SW480 (cell line): ENCODE data around the gene FRK.
"Not testable (repeated sequence)": the region's sequence is repeated elsewhere in the genome, so short reads cannot be mapped to it uniquely, and the experiment has no call there.

Experiments
- DNase-seq: peaks from one replicate; pipeline ENCODE4 v3.0.0-alpha.2; 2016; ENCODE audit warnings: low spot score

Gene FRK

DNA sequence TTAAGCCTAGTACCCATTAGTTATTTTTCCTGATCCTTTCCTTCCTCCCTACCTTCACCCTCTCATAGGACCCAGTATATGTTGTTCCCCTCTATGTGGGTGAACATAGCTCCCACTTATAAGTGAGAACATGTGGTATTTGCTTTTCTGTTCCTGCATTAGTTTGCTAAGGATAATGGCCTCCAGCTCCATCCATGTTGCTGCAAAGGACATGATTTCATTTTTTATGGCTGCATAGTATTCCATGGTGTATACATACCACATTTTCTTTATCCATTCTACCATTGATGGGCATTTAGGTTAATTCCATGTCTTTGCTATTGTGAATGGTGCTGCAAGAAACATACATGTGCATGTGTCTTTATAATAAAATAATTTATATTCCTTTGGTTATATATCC lies 115.9 kb downstream of the FRK start:
- DNase-seq: not testable (repeated sequence)

DNA sequence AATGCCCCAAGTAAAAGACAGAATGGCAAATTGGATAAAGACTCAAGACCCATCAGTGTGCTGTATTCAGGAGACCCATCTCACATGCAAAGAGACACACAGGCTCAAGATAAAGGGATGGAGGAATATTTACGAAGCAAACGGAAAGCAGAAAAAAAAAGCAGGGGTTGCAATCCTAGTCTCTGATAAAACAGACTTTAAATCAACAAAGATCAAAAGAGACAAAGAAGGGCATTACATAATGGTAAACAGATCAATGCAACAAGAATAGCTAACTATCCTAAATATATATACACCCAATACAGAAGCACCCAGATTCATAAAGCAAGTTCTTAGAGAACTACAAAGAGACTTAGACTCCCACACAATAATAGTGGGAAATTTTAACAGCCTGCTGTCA lies 123.2 kb downstream of the FRK start:
- DNase-seq: not testable (repeated sequence)

DNA sequence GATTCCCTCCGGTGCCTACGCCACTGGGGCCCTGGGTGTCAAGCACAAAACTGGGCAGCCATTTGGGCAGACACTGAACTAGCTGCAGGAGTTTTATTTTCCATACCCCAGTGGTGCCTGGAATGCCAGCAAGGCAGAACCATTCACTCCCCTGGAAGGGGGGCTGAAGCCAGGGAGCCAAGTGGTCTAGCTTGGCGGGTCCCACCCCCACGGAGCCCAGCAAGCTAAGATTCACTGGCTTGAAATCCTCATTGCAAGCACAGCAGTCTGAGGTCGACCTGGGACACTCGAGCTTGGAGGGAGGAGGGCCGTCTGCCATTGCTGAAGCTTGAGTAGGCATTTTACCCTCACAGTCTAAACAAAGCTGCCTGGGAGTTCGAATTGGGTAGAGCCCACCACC lies 125.3 kb downstream of the FRK start:
- DNase-seq: no peak

DNA sequence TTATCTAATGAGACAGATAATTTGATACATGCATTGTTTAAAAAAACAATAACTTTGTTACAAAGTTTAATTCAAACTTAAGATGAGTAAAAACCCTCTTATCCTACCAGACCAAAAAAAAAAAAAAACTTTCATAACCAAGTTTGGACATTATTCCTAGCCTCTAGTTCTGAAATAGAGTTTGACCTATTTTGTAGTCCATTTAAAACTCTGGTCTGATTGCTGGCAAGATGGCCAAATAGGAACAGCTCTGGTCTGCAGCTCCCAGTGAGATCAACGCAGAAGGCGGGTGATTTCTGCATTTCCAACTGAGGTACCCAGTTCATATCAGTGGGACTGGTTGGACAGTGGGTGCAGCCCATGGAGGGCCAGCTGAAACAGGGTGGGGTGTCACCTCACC lies 125.9 kb downstream of the FRK start:
- DNase-seq: no peak

GRCh38 chr6:115934145-115934544 lies 126.5 kb downstream of the FRK start:
- DNase-seq: no peak

DNA sequence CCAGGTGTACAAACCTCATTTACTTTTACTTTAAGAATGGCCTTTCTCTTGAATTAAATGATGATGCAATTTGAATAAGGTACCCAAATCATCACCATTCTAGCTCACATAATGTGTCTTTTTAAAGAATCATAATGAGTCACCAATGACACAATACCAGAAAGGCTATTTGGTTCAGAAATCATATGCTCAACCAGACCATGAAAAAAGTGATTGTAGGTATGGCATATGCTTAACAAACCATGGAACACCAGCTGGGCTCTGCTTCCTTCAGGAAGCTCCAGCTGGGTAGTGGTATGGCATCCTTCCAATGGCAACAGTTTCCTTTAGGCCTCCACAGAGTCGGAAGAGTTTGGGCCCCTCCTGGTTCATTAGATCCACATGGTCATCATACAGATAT lies 128.2 kb downstream of the FRK start:
- no peak for DNase-seq

DNA sequence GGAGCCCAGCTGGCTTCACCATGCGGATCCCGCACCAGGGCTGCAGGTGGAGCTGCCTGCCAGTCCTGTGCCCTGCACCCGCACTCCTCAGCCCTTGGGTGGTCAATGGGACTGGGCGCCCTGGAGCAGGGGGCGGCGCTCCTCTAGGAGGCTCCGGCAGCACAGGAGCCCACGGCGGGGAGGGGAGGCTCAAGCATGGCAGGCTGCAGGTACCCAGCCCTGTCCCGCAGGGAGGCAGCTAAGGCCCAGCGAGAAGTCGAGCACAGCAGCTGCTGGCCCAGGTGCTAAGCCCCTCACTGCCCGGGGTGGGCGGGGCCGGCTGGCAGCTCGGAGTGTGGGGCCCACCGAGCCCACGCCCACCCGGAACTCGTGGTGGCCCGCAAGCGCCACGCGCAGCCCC lies 132.7 kb downstream of the FRK start:
- DNase-seq: not testable (repeated sequence)

- DNase-seq: no peak
Observed at GRCh38 chr6:115922971-115923370, 137.7 kb downstream of the FRK start.

DNA sequence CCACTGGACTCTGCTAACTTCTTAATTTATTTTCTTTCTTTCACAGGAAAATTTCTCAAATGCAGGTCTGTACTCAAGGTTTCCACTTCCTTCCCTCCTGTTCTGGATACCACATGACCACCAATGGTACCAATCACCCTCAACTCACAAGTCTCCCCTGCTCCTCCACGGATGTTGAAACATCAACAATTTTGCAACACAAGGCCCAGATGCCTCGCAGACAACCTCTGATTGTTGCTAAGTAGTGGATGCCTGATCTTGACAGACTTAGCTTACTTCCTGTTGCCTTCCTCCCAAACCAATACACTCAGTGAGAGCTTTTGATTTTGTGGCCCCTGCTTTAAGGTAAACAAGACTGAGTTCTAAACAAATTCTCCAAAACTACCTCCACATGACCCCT lies 146.6 kb downstream of the FRK start:
- DNase-seq: no peak

- DNase-seq: no peak
Observed at GRCh38 chr6:115909923-115910546, 150.7 kb downstream of the FRK start.

DNA sequence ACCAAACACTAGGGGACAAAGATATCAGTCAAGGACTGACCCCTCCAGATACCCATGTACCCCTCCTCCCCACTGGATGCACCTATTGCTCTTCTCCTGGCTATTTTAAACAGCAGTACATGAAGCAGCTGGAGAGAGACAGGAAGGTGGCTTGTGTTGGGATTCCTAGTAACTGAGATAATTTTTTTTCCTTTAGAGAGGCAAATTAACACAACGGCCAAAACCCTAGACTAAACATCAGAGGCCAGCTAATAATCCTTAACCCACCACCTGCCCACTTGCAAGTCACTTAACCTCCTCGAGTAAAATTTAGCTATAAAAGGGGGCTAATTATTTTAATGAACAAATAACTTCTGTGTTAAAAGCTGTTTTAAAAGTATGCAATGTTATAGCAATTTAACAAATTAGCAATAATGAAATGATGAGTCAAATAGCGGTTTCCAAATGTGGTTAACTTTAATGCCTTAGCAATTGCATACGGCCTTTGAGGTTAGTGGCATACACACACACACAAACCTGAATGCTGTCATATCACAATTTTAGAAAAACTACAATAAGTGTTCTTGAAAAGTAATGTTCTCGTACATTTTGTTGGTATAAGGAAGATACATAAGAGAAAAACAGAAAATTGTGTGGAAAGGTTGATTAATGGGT lies 151.7 kb downstream of the FRK start:
- no peak for DNase-seq

DNA sequence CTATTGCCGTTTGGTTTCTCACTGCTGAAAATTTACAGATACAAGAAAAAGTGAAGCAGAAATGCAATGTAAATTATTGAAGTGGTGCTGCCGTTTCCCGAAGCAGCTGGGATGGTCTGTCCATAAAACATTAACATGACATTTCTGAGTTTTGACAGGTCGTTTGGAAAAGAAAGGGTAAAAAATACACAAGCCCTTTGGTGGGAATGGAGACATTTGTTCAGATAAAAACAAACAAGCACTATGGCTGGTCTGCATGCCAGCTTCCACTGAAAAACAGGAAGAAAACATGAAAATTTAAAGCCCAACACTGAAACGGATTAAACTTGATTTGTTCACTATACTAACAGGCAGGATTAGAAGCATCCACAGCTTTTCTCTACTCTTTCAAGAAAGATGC lies 155.2 kb downstream of the FRK start:
- no peak for DNase-seq

- DNase-seq: no peak
Observed at GRCh38 chr6:115902436-115902835, 158.3 kb downstream of the FRK start.

DNA sequence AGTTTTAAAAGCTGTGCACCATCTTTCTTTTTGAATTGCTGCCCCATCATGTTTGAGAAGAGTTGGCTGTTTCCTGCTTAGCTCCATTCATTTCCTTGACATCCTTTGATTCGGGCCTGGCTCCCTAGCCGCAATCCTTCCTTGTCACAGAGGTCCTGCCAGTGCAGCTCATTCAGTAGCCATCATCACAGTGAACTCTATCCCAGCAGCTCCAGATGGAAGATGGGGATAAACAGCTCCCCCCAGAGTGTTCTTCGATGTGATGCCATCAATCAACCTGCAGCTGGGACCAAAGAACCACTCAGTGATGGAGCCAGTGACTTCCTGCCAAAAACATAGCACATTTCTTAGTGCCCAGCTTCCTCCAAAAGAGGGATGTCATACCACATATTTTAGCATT lies 158.8 kb downstream of the FRK start:
- DNase-seq: no peak

- DNase-seq: no peak
Observed at GRCh38 chr6:115899730-115900282, 160.9 kb downstream of the FRK start.

GRCh38 chr6:115898246-115898645 lies 162.4 kb downstream of the FRK start:
- DNase-seq: no peak

DNA sequence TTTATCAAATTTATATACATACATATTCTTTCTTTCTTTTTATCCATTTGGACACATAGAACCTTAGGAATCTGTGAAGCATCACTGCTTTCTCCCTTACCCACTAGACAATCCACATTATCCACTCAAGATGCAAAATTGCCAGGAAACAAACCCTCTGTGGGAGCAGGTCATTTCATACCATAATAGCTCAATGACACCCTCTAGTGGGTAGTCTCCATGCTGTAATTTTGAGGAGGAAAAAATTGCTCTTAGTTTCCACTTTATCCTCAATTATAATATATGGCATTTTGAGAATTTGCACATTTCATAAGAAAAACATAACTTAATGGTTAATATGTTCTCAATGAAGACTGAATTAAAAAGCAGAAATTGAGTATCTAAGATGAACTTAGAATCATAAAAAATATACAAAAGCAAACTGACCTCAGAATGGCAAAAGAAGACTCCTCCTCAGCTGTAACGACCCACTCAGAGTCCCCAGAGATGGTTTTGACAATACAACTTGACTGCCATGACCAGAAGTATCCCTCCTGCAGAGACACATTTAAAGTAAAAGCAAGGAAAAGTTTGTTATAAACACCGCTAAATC lies 164.1 kb downstream of the FRK start:
- DNase-seq: no peak

GRCh38 chr6:115894426-115894992 lies 166.2 kb downstream of the FRK start:
- no peak for DNase-seq

DNA sequence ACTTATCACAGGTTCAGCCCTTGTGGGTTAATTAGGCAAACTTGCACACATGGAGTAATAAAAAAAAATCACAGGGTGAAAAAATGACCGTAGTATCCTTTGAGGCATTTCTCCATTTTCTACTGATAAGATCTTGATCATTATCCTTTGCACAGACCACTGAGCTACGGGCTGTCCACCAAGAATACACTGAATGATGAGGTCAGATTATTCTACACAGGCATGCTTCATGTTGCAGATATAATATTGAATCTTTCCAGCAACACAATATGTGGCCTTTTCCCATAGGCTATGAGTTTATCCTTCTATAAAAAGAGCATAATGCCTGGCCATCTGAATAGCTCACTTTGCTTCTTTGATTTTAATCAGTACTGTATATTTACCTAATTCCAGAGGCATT lies 168.9 kb downstream of the FRK start:
- no peak for DNase-seq

DNA sequence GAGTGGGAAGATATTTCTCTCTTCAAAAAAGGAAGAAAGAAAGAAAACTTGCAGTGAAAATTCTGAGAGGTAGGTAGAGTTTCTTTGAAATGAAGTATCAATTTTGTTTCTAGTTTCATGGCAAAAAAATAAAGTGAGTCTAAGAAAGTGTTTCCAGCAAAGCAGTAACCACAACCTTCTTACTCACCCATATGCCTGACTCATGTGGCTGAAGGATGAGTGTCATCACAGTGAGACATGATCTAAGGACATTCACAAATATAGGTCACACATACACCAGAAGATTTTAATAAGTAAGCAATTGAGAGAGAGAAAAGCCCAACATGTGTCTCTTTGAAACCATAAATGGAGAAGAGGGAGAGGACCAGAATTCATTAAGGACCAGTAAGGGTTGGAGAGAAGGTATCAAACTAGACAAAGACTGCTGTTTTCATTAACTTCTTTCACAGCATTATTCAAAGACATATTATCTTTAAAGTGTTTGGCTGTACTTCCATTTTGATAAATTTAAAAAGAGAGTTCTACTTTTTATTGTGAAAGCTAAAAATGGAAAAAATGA lies 169.5 kb downstream of the FRK start:
- DNase-seq: no peak

DNA sequence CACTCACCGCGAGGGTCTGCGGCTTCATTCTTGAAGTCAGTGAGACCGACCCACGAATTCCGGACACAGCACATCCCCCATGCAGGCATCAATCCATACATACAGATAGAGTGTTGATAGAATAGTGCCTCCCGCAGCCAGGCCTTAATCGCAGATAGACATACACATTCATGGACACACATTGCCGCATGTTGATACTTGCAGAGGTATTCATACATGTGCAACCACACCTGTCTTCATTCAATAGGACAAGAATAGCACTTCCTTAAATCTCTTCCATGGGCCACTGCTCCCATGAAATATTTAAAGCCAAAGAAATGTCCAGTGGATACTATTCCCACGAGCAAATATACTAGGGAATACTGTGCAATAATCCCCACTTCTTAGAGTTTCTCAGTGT lies 170.5 kb downstream of the FRK start:
- no peak for DNase-seq

DNA sequence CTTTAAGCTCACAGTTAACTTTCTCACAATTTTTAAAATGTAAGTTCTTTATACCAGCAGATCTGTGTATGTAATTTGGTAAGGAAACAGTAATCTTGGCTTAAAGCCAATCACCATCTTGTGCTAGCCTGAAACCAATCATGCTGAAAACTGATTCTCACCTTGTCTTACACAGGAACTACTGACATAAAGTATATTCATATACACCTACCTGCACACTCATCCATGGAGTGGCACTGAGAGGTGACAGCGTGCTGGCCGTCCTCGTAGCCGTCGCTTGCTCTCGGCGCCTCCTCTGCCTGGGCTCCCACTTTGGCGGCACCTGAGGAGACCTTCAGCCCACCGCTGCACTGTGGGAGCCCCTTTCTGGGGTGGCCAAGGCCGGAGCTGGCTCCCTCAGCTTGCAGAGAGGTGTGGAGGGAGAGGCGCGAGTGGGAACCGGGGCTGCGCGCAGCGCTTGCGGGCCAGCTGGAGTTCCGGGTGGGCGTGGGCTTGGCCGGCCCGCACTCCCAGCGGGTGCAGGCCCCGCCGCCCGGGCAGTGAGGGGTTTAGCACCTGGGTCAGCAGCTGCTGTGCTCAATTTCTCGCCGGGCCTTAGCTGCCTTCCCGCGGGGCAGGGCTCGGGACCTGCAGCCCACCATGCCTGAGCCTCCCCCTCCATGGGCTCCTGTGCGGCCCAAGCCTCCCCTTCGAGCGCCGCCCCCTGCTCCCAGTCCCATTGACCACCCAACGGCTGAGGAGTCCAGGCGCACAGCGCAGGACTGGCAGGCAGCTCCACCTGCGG lies 171.8 kb downstream of the FRK start:
- not testable (repeated sequence) for DNase-seq
